CD4-positive, alpha-beta T cell treated with Interleukin-15 for 4 hours (primary cell): Measurements from ENCODE around the gene ST14.

Experiments used
- DNase-seq: peaks from one replicate; pipeline ENCODE4 v3.0.0-alpha.2; 2020; ENCODE audit warnings: low spot score

The ST14 gene

DNA sequence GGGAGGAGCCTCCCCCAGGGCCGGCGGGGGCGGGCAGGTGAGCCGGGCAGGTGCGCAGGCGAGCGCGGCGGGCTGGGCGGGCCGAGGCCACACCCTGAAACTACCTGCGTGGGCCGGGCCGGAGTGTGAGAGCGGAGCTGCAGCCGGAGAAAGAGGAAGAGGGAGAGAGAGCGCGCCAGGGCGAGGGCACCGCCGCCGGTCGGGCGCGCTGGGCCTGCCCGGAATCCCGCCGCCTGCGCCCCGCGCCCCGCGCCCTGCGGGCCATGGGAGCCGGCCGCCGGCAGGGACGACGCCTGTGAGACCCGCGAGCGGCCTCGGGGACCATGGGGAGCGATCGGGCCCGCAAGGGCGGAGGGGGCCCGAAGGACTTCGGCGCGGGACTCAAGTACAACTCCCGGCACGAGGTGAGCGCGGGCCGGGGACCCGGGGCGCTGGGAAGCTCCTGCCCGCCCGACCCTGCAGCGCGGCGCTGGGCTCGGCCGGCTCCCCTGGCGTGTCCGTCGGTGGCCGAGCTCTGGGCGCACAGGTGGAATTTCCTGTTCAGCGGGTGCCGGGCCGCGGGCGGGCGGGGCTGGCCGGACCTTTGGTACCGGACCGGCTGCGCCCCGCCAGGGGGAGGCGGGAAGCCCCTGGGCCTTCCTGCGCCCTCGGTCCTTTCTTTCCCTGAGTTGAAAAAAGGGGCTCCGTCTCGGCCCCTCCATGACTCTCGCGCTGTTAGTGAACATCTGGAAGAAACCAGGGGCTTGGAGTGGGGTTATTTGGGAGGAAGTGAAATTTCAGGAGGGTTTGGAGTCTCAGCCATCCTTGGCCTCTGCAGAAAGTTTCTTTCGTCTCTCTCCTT is at the start of gene ST14:
Gene ST14, plus strand, starts transcription at position 126 of the 841 bp plus-strand sequence. Its CDS starts 198 bp downstream, at position 324.
- DNase-seq, result no peak

DNA sequence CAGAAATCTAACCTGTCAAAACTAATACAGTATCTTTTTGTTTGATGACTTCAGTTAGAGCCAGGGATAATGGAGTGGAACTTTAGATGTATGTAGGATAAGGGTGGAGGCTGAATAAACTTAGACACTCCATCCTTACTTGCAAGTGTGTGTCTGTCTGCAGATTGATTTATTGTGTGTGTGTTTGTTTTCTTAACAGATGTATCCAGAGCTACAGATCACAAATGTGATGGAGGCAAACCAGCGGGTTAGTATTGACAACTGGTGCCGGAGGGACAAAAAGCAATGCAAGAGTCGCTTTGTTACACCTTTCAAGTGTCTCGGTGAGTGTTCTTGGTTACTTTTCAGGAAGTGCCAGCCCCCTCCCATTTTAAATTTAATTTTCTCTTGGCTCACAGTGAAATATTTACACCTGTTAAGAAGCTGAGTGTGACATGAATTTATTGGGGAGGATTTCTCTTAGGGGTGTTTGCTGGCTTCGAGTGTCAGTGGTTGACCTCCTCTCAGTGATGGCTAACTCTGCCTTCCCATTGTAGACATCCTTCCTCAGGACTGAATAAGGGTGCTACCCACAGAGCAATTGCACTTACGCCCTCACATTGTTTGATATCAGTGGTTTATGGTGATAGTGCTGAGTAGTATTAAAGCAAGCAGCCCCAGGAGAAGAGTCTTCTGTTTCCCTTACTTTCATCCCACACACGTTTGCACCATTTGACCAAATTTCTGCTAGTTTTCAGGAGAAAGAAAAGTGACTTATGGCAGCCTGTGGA is 49.1 kb upstream of the ST14 start:
- DNase-seq, result no peak

- DNase-seq, result no peak
Observed at GRCh38 chr11:130112071-130112830, 47.3 kb upstream of the ST14 start.

- DNase-seq, result no peak
Observed at GRCh38 chr11:130114281-130114680, 45.3 kb upstream of the ST14 start.

- no peak for DNase-seq
Observed at GRCh38 chr11:130114726-130115125, 44.9 kb upstream of the ST14 start.

DNA sequence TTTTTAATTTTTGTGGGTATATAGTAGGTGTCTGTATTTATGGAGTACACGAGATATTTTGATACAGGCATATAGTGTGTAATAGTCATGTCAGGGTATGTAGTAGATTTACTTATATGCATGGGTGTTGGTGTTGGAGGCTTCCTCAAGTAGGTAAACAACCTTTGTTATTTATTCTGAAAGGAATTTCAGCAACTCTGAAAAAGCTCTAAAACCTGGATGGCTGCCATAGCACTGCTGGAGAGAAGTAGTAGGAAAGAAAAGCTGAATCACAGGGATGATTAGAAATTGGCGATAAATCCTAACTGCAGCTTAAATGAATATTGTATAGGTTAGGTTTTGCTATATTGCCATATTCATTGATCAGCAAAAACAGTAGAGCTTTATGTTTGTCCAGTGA is 44.4 kb upstream of the ST14 start:
- DNase-seq, result no peak

- no peak for DNase-seq
Observed at GRCh38 chr11:130118165-130118564, 41.4 kb upstream of the ST14 start.

DNA sequence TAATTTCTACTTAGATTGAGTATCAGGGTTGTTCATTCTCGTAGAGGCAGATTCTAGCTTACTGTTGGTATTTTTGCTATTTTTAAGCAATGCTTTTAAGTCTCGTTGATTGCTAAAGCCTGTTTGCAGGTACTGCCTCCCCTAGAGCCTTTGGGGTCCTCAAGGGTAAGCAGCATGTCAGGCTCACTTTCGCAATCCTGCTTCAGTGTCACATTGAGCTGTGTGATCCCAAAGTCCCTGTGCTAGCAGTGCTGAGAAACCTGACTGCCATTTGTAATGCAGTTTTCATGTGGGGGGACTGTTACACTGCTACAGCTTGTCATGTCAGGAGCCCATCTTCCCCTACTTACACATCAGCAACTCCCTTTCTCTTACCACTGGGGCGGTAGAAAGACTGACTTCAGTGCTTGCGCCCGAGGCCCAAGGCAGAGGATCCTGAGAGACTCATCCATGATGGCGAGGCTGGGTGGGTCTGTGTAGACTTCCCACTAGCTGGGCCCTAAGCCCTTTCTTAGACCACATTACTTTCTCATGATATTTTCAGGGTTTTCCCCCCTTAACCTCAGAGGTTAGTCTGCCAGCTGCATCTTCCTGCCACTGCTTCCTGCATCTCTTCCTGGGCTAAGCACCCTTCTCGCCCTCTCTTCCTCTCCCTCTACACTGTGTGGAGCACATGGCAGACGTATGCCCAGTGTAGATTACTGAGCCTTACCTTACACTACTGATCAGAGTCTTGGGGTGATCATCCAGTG is 40.8 kb upstream of the ST14 start:
- peak; percentile 31 for DNase-seq

- DNase-seq, result no peak
Observed at GRCh38 chr11:130120045-130120444, 39.5 kb upstream of the ST14 start.

DNA sequence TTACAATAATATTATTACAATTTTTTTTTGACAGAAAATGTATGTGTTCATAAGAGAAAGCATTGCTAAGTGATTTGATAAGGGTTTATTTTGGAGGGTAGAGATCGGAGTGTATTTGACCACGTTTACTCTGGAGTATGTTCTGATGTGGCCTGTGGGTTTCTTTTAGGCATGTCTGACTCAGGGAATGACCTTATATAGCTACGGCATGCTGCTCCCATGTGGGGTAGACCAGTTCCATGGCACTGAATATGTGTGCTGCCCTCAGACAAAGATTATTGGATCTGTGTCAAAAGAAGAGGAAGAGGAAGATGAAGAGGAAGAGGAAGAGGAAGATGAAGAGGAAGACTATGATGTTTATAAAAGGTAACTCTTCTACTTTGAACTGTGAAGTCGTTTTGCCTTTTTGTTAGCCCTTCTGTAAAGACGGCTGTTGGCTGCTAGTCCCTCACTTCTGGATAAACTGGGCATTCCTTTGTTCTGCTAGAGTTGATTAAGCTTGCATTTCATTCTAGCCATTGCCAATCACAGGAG is 38.1 kb upstream of the ST14 start:
- DNase-seq, result peak; percentile 13

DNA sequence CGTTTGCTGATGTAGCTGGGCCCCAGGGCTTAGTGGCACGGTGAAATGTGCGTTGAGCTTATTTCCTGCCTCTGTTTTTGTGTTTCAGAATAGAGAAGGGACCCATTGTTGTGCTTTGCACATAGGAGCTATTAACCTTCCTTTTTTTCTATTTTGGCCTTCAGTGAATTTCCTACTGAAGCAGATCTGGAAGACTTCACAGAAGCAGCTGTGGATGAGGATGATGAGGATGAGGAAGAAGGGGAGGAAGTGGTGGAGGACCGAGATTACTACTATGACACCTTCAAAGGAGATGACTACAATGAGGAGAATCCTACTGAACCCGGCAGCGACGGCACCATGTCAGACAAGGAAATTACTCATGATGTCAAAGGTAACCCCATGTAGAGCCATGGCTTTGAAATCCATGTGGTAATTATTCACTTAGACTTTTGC is 37.4 kb upstream of the ST14 start:
- no peak for DNase-seq

DNA sequence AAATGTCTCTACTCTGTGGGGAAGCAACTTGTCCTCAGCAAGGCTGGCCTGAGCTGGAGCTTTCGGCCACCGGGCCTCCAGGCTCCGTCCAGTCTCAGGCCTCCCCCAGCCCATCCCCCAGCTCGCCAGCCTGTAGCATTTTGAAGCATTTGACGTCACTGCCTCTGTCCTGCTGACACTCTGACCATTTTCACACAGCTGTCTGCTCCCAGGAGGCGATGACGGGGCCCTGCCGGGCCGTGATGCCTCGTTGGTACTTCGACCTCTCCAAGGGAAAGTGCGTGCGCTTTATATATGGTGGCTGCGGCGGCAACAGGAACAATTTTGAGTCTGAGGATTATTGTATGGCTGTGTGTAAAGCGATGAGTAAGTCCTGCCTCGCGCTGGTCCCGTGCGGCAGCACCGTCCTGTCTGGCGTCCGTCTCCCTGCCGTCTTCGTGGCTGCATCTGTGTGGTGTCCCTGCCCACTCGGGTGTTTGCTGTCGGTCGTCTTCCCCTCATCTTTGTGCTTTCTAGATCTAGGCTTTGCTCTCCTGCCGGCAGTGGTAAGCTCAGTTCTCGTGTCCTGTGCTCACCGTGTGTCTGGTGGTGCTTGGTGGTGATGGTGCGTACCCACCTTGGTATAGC is 36.1 kb upstream of the ST14 start:
- no peak for DNase-seq

GRCh38 chr11:130124096-130124495 is 35.5 kb upstream of the ST14 start:
- peak; percentile 10 for DNase-seq

DNA sequence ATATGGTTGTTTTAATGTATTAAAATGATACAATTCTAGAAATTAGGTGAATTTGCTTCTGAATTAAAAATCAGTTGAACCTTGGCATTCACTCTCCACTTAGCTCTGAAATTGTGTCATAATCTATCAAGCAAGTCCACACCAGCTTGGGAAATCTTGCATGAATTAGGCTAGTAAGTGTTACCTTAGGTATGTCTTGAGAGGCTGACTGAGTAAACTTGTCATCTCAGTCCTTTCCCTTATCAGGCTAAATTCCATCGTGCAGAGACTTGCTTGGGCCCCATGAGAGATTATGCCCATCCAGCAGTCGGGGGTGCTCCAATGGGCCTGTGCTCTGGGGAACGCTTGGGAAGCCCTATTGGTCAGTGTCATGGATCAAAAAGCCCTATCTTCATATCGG is 33.9 kb upstream of the ST14 start:
- DNase-seq, result no peak

- no peak for DNase-seq
Observed at GRCh38 chr11:130126516-130126915, 33.1 kb upstream of the ST14 start.

GRCh38 chr11:130127509-130127908 is 32.1 kb upstream of the ST14 start:
- DNase-seq, result no peak

DNA sequence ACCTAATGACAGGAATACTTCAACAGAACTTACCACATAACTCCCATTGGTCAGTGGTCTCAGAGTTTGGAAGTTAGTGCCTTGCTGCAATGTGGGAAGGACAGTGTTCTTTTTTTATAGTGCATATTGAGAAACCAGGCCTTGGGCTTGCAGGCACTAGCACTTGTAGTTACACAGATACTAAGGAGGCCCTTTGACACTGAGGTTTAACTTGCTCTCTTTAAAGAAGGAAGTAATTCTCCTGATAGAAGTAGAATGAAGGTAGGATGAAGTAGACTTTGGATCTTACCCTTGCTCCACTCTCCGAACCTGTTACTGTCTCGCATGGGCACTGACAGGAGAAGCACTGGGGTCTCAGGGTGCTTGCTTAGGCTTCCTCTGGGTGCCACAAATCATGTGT is 31.0 kb upstream of the ST14 start:
- DNase-seq, result no peak

GRCh38 chr11:130129922-130130321 is 29.7 kb upstream of the ST14 start:
- DNase-seq, result no peak

DNA sequence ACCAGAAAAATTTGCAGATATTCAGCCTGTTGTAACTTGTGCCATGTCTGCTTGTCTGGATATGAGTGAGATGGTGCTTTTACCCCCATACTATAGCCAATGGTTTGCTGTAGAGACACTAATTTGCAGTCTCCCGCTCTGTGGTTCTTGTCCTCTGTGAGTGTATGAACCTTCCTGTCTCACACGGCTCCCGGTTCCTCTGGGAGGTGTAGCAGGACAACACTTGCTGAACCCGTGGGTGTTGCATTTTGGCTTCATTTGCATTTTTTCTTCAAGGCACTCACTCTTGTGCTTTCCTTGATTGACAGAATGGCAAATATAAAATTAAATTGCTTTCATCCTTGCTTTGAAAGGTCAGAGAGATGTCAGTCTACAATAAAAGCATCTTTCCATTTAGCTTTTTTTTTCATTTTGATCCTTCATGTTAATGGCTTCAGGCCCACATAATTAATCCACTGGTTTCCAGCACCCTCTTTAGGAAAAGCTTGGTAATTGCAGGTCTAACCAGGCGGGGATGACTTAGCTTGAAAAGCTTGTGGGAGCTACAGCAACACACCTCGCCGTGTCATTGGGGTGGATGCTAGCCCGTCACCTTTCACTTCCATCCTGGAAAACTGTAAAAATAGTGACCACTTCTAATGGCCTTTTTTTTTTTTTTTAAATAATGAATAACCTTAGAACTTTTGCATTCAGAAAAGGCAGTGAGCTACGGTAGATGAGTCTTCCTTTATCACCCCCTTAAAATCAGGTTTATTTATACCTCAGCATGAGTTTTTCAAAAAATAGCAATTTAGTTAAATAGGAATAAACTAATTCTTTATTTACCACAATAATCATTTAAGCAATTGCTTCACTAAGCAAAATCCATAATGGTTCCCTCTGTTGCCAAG is 27.4 kb upstream of the ST14 start:
- peak; percentile 78 for DNase-seq

GRCh38 chr11:130133716-130134115 is 25.9 kb upstream of the ST14 start:
- DNase-seq, result no peak
